HT1080 (cell line): ENCODE data around the gene WDR77. TPM values are rescaled to one million over a fixed set of nuclear protein-coding genes. Genes with fewer than 3 reads are reported as not detected.
A peak's percentile ranks its signal among the peaks of the same experiment; 100 is the strongest.

Source experiments
- DNase-seq: peaks from one replicate; pipeline ENCODE4 v3.0.0-alpha.2; 2015; ENCODE audit warnings: low read depth
- total RNA-seq: library from RNA; depleted of rRNA; stranded (reverse); fragments of >200 nt; shearing (Covaris generic); gene quantifications from 2 replicates; pipeline ENCODE4 v1.2.3, GENCODE V29; 2014

WDR77 gene
- total RNA-seq, 1 experiment from 2014 or later = 129 TPM

DNA sequence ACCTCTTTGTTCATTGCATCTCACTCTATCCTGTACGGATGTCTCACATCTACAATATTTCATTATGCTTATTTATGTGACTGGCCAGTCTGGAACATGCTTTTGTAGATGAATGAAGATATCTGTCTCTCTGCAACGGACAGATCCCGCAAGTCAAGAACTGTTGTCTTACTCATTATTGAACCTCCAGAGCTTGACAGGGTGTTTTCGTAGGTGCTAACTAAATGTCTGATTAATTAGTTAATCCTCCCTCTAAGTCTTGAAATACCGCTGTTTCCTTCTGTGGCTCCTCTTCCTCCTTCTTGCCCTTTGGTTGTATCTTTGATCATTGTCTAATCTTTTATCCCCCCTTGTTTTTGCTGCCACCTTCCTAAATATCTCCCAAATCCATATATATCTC, 21.5 kb upstream of the WDR77 start:
- no peak for DNase-seq

DNA sequence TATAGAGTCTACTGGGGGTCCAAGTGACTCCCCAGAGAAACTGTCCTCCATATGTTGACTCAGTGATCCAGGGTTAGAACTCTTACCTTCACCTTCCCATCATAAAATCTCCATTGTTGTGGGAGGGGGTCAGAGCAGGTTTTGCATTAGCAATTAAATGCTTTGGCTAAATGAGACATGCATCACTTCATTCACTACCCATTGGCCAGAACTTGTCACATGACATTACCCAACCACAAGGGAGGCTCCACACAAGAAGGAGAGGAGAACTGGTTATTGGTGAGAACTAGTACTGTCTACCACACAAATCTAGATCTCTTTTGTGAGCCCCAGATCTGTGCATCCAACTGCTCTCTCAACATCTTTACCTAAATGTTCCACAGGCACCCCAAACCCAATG, 20.5 kb upstream of the WDR77 start:
- DNase-seq = no peak

DNA sequence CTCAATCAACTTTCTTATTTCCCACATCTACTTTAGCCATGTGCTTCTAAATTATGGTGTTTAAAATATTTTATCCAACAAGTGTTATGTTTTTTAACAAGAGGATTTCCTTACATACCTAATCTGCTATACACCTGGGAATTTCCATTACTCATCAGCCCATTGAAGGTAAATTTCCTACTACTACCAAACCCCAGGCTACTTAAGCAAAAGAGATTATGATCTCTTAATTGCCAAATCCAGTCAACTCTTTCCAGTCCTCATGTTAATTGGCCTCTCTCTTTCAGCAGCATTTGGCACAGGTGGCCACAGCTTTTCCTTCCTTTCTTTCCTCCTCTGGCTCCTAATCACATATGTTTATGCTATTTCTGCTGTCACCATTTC, 19.7 kb upstream of the WDR77 start:
- DNase-seq = no peak

DNA sequence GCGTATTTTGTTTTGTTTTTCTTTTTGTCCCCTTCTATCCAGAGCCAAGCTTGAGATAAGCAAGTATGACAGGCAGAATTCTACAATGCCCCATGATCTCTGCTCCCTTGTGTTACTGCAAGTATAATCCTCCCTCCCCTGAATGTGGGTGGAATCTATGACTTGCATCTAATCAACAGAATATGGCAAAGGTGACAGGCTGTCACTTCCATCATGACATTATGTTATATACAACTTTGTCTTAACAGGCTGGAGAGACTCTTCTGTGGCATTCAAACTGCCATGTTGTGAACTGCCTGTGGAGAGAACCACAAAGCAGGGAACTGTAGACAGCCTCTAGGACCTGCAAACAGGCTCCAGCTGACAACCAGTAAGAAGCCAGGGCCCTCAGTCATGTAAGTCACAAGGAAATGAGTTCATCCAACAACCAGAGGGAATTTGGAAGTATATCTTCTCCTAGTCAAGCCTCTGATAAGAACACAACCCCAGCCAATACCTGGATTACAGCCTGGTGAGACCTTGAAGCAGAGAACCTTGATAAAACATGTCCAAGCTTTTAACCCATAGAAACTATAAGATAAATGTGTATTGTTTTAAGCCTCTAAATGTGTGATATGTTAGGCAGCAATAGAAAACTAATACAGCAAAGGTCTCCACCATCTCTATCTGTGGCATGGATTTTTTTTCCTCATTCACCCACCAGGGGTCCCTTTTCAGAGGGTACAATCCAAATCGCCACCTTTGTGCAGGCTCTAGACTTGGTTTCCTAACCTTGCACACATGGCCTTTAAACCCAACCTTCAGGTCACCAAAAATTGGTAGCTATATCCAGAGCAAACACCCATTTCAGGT, 19.0 kb upstream of the WDR77 start:
- no peak for DNase-seq

DNA sequence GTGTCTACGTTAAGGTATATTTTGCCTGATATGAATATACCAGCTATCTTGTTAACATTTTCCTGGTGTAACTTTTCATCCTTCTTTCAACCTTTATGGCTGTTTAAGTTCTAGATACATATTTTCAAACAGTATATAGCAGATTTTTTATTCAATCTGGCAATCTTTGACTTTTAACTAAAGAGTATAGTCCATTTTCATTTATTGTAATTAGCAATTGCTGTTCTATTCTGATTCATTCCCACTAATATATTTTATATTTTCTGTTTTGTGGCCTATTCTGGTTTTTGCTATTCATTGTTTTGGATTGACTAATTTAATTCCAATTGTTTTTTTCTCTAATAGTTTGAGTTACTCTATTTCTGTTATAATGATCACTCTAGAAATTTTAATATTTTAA, 17.4 kb upstream of the WDR77 start:
- no peak for DNase-seq

DNA sequence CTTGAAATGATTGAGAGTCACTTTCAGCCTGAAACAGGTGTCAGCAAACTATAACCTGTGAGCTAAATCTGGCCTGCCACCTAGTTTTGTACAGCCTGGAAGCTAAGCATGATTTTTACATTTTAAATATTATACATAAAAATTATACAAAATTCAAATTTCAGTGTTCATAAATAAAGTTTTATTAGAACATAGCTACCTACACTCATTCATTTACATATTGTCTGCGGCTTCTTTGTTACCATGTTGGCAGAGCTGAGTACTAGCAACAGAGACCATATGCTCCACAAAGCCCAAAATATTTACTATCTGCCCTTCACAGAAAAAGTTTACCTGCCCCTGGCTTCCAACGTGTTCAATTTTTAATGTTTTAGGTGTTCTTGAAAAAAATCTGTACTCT, 16.7 kb upstream of the WDR77 start:
- no peak for DNase-seq

DNA sequence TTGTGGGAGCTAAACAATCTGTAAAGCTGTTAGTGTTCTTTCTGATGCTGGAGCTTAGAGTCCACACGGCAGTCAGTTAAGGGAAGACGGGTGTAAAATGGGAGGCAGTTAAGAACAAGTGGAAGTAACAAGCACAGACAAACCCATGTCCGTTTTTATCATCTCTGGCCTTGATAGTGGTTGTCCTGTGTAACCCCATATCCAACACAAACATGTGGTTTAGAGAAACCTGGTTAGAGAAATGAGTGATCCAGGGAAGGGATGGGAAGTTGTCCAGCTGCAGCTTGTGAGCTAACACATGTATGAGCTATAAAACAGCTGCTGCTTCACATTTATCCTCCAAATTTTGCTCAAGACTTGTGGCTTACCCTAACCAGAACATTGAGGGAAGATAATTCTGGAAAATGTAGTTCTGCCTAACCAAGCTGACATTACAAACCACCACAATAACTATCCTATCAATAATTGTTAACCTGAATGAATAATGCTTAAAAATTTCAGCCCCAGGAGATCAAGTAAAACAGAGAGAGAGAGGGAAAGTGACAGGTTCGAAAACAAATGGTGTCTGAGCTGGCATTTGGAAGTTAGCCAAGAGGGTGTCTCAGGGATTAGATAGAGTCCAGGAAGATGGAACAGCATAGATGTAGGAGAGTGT, 14.1 kb upstream of the WDR77 start:
- peak; percentile 38 for DNase-seq

DNA sequence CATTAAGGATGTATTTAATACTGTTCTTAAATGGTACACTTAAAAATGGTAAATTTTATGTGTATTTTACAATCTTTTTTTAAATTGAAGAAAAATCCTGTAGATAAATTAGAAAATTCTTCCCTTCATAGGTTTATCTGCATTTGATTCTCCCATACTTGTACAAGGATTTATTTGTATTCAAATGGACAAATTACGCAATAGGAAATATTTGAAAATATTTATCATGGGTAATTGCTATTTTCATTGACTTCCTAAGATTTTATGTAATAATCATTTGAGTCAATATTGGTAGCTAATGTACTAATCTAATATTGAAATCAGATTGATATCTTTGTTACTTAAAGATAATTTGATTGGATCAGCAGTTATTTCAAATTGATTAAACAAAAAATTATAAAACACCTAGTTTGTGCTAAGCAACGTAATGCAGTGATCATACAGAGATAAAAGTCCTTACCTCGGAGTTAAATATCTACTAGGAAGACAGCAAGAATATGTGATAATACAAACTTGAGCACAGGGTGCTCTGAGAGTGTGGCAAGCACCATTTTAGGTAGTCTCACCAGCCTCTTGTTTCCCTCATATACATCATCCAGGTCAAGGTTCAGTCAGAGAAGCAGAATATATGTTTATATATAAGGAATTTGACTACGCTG, 13.4 kb upstream of the WDR77 start:
- DNase-seq = no peak

DNA sequence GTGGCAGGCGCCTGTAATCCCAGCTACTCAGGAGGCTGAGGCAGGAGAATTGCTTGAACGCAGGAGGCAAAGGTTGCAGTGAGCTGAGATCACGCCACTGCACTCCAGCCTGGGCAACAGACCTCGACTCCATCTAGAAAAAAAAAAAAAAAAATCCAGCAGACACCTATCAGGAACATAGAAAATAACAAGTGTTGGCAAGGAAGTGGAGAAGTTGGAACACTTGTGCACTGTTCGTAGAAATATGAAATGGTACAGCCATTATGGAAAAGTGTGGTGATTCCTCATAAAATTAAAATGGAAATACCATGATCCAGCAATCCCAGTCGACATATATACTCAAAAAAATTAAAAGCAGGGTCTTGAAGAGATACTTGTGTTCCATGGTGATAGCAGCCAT, 12.7 kb upstream of the WDR77 start:
- no peak for DNase-seq

DNA sequence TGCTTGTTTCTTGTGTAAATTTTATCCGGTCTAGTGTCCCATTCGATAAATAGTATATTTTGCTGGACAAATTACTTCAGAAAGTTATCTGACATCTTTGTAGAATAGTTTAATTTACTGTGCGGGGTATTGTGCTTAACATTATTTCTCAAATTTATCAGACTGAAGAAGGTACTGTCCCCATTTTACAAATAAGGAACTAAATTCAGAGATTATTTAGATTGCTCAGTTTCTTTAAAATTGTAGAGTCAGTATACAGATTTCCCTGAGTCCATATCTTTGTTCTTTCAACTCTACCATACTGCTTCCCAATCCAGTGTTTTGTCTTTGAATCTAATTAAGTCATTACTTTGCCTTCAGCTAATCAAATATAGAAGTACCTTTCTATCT, 6.6 kb upstream of the WDR77 start:
- DNase-seq = no peak

DNA sequence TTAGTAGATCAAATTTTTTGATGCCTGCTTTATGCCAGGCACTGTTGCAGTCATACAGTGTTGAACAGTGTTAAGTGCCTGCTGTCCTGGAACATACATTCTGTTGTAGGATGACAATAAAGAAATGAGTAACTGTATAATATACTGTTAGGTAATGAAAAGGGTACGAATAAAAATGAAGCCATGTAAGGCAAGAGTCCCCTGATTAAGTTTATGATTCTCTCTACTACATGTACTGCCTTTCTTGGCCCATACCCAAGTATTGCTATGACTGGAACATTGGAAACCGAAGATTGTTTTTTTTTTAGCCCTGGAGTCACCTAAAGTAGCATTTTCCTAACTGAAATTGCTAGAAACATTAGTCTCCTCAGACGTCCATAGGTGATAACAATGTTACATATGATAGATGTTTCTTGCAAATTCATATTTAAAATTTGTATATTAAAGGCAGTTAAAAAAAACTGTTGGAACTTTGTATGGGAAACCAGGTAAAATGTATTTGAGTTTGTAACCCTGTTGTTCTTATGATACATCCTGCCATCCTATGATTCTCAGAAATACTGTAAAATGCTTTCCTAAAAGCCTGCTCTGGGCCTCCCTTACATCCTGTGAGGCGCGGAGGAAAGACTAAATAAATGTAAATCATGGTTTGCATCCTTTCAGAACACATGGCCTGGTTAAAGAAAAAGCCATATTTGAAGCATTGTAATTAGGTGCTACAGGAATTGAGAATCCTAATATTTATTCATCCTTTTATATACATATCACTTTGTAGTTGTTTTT, 6.0 kb upstream of the WDR77 start:
- DNase-seq = no peak

DNA sequence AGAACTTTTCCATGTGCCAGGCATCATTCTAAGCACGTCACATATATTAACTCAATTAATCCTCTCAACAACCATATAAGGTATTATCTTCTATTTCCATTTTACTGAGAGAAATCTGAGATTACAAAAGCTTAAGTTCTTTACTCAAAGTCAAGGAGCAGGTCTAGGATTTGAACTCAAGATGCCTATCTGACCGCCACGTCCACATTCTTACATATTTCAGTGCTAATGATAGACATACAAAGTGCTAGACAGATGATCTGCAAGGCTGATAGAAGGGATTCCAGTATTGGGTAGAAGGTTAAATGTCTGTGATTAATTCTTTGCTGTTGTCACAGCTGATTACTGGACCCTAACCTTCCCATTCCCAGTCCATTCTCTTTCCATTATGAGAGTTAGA, 4.7 kb upstream of the WDR77 start:
- DNase-seq = no peak

DNA sequence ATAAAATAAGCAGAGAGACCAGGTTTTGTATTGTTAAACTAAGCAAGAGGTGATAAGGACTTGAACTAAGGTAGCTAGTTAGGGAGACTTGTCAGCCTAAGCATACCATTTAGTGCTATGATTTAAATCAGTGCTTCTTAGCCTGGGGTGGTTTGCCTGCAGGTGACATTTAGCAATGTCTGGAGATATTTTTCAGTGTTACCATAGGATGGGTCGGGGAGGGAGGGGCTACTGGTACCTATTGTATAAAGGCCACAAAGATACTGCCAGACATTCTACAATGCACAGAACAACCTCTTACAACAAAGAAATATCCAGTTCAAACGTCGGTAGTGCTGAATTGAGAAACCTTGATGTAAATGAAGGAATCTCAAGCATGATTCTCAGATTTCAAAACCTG, 3.5 kb upstream of the WDR77 start:
- DNase-seq = no peak

DNA sequence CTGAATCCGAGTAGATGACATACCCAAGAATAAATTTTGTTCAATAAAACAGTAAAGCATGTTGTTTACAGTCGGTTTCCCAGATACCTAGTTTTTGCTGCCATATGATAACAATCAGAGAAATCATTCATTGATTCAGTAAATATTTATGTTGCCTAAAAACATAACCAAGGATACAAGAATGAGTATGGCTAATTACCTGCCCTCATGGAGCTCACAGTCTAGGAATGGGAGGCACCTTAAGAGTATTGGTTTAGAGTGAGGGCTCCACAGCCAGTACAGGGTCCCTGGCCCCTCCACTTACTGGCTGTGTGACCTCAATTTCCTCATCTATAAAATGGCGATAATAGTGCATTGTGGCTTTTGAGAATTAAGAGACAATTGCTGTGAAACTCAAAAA, 1.1 kb upstream of the WDR77 start:
- DNase-seq = no peak

DNA sequence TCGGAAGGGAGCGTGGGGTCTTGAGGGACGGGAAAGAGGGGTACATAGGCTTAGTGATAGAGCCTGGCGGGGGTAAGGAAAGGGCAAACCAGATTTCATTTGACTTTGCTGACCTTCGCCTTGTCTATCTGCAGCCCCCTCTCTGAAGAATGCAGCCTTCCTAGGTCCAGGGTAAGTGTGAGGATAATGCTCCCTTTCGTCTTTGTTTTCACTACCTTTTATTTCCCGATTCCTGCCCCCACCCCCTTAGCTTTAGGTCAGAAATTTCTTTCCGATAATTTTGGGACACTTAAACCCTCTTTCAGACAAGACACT, 604 bp upstream of the WDR77 start:
- DNase-seq = no peak

DNA sequence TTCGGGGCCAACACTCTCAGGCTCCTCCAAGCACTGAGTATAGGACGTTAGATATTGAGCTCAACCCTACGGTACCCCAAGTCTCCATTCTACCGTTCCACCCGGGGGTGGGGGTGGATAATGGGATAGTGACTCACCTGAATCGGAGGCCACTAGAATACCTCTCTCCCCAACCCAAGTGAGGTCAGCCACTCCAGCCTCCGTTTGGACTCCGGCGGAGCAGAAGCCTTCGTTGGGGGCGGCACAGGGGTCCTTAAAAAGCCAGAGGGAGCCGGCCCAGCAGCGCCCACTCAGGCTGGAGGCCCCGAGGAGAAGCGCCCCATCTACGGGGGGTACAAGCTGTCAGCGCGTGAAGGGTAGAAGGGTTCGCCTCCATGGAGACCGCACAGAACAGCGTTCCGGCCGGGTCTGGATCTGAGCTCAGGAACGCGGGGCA, 556 bp downstream of the WDR77 start:
- peak; percentile 13 for DNase-seq

DNA sequence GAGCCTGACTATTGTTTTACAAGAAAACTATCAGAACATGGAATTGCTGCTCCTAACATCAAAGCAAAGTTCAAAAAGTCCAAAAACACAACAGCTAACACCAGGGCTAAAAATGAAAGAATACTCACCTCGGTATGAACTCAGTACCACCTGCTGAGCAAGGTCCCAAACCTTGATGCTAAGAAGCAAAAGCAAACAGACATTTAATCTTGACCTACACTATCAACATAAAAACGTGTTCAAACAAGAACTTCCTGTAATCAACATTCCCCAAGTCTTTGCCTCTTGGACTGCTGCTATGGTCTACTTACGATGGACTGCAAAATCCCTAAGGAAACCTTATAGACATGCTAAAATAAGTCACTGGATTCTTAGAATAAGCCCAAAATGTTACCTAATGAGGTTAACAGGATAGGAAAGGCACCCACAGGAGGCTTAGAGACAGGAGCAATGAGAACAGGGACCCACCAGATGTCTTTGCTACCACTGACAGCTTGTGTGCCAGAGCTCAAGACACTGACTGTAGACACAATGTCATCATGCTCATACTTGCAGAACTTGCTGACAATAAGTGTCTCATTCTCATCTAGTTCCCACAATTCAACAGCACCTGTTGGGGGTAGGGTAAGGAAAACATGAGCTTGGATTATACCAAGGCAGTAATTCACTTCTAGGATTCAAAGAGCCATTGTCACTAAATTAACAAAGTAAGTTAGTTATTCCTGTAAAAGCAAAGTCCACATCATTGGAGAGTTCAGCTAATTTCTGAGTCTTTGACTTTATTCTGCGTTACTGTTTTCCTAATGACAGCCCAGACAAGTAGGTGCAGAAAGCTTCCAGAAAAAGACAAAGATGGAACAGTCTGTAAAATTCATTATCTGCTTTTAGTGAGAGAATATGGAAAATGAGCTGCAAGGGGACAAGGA, 1.8 kb downstream of the WDR77 start:
- no peak for DNase-seq

DNA sequence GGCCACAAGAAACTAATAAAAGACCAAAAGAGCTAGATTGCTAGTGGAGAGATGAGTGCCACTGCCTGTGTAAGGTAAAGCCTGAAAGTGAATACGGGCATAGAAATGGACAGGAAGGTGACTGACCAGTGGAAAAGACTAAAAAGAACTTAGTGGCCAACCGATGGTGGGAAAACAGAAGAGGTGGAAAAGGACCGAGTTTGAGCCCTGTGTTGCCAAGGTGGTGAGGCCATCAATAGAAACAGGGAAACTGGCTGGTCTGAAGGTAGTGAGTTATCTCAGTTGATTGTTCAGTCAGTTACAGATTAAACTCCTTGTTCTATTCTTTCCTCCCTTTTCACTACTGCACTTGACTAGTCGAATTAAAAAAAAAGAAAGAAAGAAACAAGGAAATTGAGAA, 2.5 kb downstream of the WDR77 start:
- no peak for DNase-seq

DNA sequence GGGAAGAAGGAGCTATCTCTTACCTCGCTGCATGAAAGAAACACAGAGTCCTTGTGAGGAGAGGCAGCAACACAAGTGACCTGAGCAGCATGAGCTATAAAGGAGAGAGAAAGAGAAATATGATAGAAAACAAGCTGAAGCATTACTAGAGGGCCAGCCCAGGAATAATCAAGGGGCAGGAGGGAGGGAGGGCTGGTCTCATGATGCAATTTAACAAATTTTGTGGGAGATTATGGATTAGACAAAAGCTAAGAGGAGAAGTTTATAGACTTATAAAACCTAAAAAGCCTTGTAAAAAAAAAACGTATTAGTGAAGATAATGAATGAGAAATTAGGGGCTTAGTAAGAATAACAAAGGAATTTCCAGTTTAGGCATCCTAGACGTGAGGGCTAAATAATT, 5.0 kb downstream of the WDR77 start:
- DNase-seq = no peak

DNA sequence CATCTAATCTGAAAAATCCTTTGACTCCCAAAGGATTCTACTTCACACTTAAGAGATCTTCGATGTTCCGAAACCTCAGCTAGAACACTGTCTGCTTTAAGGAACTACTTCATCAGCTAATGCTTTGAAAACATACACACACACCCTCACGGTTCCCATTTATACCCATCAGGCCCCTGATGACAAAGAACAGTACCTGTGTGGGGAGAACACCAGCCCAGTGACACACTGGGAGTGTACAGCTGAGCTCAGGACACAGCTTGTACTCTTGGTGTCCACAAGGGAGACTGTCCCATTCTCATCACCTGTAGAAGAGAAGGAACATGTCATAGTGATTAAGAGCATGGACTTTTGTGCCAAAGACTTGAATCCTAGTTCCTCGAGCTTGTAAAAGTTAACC, 6.6 kb downstream of the WDR77 start:
- DNase-seq = no peak
